Measurements from ENCODE around the gene TBX3. TPM values are rescaled to one million over a fixed set of nuclear protein-coding genes. Genes with fewer than 3 reads are reported as not detected.

TBX3 gene
- total and polyA plus RNA-seq, 2 donors (not counting 3 experiments of a cell fraction or from before 2014, with no cell fraction given): 0.52 to 2.0 TPM

GRCh38 chr12:114696443-114697242 is 12.7 kb upstream of the TBX3 start:
- intact Hi-C loops (cut with micrococcal nuclease) (no loop called here), dilution Hi-C loops (cut with MboI; ENCODE audit: extremely low pct_ligation_motif_present, low sequenced_read_pairs) (no loop called here)
- no peak overlapping the region for H3K9ac ChIP-seq (replicated peaks; ENCODE audit: extremely low read depth, insufficient read depth, low read length)
- no peak overlapping the region for H3K27ac ChIP-seq (ENCODE audit: insufficient read depth, low read depth, low read length)
- ChIA-PET CTCF (interaction anchor here (1.1 kb wide), 1 partner anchor 12 kb away, joined by 6 read pairs; the partner anchor contains the start of gene TBX3), POLR2A (no interaction called here)
- H3K9me3 ChIP-seq (replicated peaks; ENCODE audit: control insufficient read depth, insufficient read depth, low read length): no peaks in the 10 kb centered on the region
- no peak overlapping the region for H3K4me2 ChIP-seq (ENCODE audit: insufficient read depth, low read length)
- BruUV-seq (replicated peaks): no TSS peak
- no peak overlapping the region for H2AFZ ChIP-seq (ENCODE audit: low read depth, low read length)
- H3K4me3 ChIP-seq (replicated peaks in 1 of 3; ENCODE audit: insufficient read depth in 1 of 3, low read depth in 1 of 3, low read length in 3 of 3): no peak overlapping the region
- H3K4me1 ChIP-seq (ENCODE audit: control insufficient read depth, extremely low read depth, insufficient read depth, low read length): no peaks in the 10 kb centered on the region
- H3K9me1 ChIP-seq (replicated peaks; ENCODE audit: control insufficient read depth, extremely low read depth, insufficient read depth, low read length): no peaks in the 10 kb centered on the region
- no peaks in the 10 kb centered on the region for H4K20me1 ChIP-seq (replicated peaks; ENCODE audit: control insufficient read depth, extremely low read depth, insufficient read depth, low read length)
- no peaks in the 10 kb centered on the region for H3K79me2 ChIP-seq (ENCODE audit: control insufficient read depth, insufficient read depth, low read length)
- TF ChIP-seq POLR2A (IDR thresholded peaks at IDR 0.05; ENCODE audit: low read depth, low read length) (no peak), MYC (IDR thresholded peaks at IDR 0.05; ENCODE audit: low read depth, low read length) (no peak), POLR2AphosphoS5 (IDR thresholded peaks at IDR 0.05; ENCODE audit: insufficient read depth, low read depth, low read length) (no peak), FOS (IDR thresholded peaks at IDR 0.05; ENCODE audit: borderline replicate concordance, insufficient read depth, low read length) (no peak), MAX (IDR thresholded peaks at IDR 0.05; ENCODE audit: insufficient read depth, insufficient read length) (no peak), GATA2 (IDR thresholded peaks at IDR 0.05; ENCODE audit: insufficient read depth, insufficient read length, low read depth, low read length) (no peak), CTCF (IDR thresholded peaks at IDR 0.05; ENCODE audit: extremely low read depth in 1 of 2, insufficient read depth in 1 of 2, low read depth in 1 of 2, low read length in 2 of 2) (no peak), JUN (IDR thresholded peaks at IDR 0.05; ENCODE audit: borderline replicate concordance, insufficient read depth, insufficient read length, low read depth) (no peak), EZH2 (IDR thresholded peaks at IDR 0.05; ENCODE audit: borderline replicate concordance, low read depth, low read length, severe bottlenecking) (no peak)
- H3K36me3 ChIP-seq (ENCODE audit: control insufficient read depth in 2 of 2, extremely low read depth in 1 of 2, insufficient read depth in 2 of 2, low read length in 2 of 2): no peaks in the 10 kb centered on the region
- FAIRE-seq: no peak
- no peak for DNase-seq (ENCODE audit: low read depth, low spot score)
- peaks cover 67 to 87% of the 10 kb centered on the region in 2 experiments for H3K27me3 ChIP-seq (ENCODE audit: control insufficient read depth in 2 of 2, insufficient read depth in 2 of 2, low read length in 2 of 2)

Measured in endothelial cell of umbilical vein (primary cell).